ENCODE results near the gene MYOZ1.

MYOZ1 gene

DNA sequence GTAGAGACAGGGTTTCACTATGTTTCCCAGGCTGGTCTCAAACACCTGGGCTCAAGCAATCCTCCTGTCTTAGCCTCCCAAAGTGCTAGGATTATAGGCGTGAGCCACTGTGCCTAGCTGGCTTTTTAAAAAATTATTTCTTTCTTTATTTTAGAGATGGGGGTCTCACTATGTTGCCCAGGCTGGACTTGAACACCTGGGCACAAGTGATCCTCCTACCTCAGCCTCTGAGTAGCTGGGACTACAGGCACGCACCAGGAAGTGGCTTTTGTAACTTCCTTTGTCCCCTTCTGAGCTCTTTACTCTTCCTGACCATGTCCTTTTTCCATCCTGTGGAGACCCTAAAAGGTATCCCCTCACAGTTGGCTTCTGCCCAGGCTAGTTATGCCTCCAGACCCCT lies 2.1 kb upstream of the MYOZ1 start:
- TF ChIP-seq, protein P1, sequence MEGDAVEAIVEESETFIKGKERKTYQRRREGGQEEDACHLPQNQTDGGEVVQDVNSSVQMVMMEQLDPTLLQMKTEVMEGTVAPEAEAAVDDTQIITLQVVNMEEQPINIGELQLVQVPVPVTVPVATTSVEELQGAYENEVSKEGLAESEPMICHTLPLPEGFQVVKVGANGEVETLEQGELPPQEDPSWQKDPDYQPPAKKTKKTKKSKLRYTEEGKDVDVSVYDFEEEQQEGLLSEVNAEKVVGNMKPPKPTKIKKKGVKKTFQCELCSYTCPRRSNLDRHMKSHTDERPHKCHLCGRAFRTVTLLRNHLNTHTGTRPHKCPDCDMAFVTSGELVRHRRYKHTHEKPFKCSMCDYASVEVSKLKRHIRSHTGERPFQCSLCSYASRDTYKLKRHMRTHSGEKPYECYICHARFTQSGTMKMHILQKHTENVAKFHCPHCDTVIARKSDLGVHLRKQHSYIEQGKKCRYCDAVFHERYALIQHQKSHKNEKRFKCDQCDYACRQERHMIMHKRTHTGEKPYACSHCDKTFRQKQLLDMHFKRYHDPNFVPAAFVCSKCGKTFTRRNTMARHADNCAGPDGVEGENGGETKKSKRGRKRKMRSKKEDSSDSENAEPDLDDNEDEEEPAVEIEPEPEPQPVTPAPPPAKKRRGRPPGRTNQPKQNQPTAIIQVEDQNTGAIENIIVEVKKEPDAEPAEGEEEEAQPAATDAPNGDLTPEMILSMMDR (IDR thresholded peaks at IDR 0.05) = no peak
- no peak for DNase-seq (ENCODE audit: low spot score)
- Histone ChIP-seq H3K27ac (peak overlapping the region; percentile 60 to 70), H3K4me3 (no peak overlapping the region)

DNA sequence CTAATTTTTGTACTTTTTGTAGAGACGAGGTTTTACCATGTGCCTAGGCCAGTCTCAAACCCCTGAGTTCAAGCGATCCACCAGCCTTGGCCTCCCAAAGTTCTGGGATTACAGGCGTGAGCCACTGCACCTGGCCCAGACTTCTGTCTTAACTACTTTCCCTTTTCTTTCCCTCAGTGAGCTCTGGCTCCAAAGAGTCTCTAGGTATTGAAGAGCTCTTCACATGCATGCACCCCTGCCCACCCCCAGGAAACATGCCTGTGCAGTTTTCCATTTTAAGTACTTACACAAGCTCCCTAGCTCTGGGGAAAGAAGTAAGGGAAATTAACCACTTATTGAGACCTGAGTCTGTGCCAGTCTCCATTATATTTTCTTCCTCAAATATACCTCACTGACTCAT lies 2.0 kb downstream of the MYOZ1 start:
- H3K4me3 ChIP-seq = no peak overlapping the region
- no peak overlapping the region for H3K27ac ChIP-seq
- no peak for DNase-seq (ENCODE audit: low spot score)
- TF ChIP-seq, protein P1 (IDR thresholded peaks at IDR 0.05) = no peak

DNA sequence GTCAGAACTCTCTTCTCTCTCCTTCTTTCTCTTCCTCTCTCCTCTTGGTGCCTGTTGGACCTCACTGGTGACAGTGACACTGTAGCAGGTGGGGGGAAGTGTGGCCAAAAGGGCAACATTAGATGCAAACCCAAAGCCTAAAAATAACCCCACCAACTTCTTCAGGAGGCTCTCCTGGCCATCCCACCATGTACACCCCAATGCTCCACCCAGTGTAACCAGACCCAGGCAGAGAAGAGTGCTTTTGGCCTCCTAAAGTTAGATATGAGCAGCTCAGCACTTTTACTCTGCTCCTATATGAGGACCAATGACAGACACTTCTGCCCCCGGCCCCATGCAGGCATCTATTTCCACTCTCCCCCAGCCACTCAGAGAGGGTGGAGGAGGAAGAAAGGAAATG lies 5.5 kb downstream of the MYOZ1 start:
- H3K27ac ChIP-seq = no peak overlapping the region

DNA sequence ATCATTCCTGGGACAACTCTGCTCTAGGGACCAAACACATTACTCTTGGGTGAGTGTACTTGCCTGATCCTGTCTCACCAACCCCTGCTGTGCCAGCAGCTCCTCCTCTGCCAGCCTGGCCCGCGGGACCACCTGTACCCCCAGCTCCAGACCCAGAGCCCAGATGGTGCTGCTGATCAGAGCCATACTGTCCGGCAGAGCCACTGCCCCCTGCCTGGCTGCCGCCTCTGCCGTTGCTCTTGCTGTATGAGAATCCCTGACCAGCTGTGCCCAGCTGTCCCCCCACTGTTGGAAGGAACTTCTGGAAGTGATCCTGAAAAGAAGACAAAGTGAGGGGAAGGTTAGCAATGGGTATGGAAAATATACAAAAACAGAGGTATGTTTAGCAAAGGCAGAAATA lies 6.9 kb downstream of the MYOZ1 start:
- Histone ChIP-seq H3K4me3 (no peak overlapping the region), H3K27ac (no peak overlapping the region)
- TF ChIP-seq, protein P1 (IDR thresholded peaks at IDR 0.05) = no peak
- DNase-seq (ENCODE audit: low spot score) = no peak

More for the DNA sequence above, 5.5 kb downstream of the MYOZ1 start:
- TF ChIP-seq, protein P1 (IDR thresholded peaks at IDR 0.05) = no peak
- no peak overlapping the region for H3K4me3 ChIP-seq
- no peak for DNase-seq (ENCODE audit: low spot score)

- Histone ChIP-seq H3K4me3 (no peak overlapping the region), H3K27ac (no peak overlapping the region)
- TF ChIP-seq, protein P1 (IDR thresholded peaks at IDR 0.05) = no peak
- no peak for DNase-seq (ENCODE audit: low spot score)
These were observed 12.1 kb downstream of the MYOZ1 start for GRCh38 chr10:73629165-73629564.

DNA sequence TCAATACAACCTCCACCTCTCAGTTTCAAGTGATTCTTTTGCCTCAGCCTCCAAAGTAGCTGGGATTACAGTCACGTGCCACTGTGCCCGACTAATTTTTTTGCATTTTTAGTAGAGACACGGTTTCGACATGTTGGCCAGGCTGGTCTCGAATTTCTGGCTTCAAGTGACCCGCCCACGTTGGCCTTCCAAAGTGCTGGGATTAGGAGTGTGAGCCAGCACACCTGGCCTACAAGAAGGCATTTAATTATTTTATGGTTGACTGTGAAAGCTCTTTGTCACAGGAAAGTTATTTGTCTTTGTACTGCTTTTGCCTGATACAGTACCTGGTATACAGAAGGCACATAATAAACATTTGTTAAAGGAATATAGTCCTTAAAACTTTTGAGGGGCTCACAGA lies 12.9 kb downstream of the MYOZ1 start:
- no peak overlapping the region for H3K27ac ChIP-seq
- no peak overlapping the region for H3K4me3 ChIP-seq
- no peak for DNase-seq (ENCODE audit: low spot score)
- TF ChIP-seq, protein P1 (IDR thresholded peaks at IDR 0.05) = no peak

- DNase-seq (ENCODE audit: low spot score) = no peak
- TF ChIP-seq, protein P1 (IDR thresholded peaks at IDR 0.05) = no peak
- Histone ChIP-seq H3K27ac (no peak overlapping the region), H3K4me3 (no peak overlapping the region)
These were observed 14.0 kb downstream of the MYOZ1 start for GRCh38 chr10:73627300-73627699.

Data from coronary artery (tissue), 2 donors.